Naive B cell (primary cell): ENCODE measurements around the gene CCNA2. TPM values are rescaled to one million over a fixed set of nuclear protein-coding genes. Genes with fewer than 3 reads are reported as not detected.

ENCODE experiments used
- ATAC-seq, 2 donors: fragments of 150-1000 bp; cut with Tn5 transposase; 2 replicates each; pipeline ENCODE4 v1.10.0; 2021; ENCODE audit warnings: low read depth in 2 of 2, mild to moderate bottlenecking in 2 of 2, moderate library complexity in 2 of 2
- DNase-seq: peaks from one replicate; pipeline ENCODE4 v3.0.0; 2022
- H3K27ac Mint-ChIP-seq, 6 donors: one replicate each; pipeline ENCODE4 v1.8.0; 2020 to 2022; ENCODE audit warnings: mild to moderate bottlenecking in 6 of 6, mixed read lengths in 6 of 6, moderate library complexity in 5 of 6, inconsistent platforms in 2 of 6
- H3K27me3 Mint-ChIP-seq, 3 donors: one replicate each; pipeline ENCODE4 v1.8.0; 2021 to 2022; ENCODE audit warnings: mixed read lengths in 3 of 3, mild to moderate bottlenecking in 1 of 3
- H3K36me3 Mint-ChIP-seq, 2 donors: one replicate each; pipeline ENCODE4 v1.8.0; 2020 to 2022; ENCODE audit warnings: mixed read lengths in 2 of 2, inconsistent platforms in 1 of 2, mild to moderate bottlenecking in 1 of 2
- H3K4me1 Mint-ChIP-seq, 3 donors: one replicate each; pipeline ENCODE4 v1.8.0; 2020 to 2022; ENCODE audit warnings: mixed read lengths in 3 of 3, inconsistent platforms in 1 of 3, mild to moderate bottlenecking in 1 of 3, moderate library complexity in 1 of 3
- H3K4me3 Mint-ChIP-seq, 8 donors: one replicate each; pipeline ENCODE4 v1.8.0; 2020 to 2022; ENCODE audit warnings: mild to moderate bottlenecking in 8 of 8, mixed read lengths in 8 of 8, moderate library complexity in 8 of 8, inconsistent platforms in 2 of 8
- H3K9me3 Mint-ChIP-seq, 7 donors: one replicate each; pipeline ENCODE4 v1.8.0; 2020 to 2022; ENCODE audit warnings: mixed read lengths in 7 of 7, mild to moderate bottlenecking in 5 of 7, inconsistent platforms in 2 of 7, moderate library complexity in 1 of 7
- polyA plus RNA-seq, 6 donors: library from polyadenylated mRNA; unstranded; fragments of 300-500 nt; fragmentation: Illumina TruSeq; gene quantifications; one replicate each; pipeline ENCODE4 v1.2.3, GENCODE V29; 2021; ENCODE audit warnings: low read depth in 6 of 6

Gene CCNA2
- polyA plus RNA-seq, 6 donors from 2014 or later, result 0.08 to 0.31 (median 0.13) TPM; not detected in 3

DNA sequence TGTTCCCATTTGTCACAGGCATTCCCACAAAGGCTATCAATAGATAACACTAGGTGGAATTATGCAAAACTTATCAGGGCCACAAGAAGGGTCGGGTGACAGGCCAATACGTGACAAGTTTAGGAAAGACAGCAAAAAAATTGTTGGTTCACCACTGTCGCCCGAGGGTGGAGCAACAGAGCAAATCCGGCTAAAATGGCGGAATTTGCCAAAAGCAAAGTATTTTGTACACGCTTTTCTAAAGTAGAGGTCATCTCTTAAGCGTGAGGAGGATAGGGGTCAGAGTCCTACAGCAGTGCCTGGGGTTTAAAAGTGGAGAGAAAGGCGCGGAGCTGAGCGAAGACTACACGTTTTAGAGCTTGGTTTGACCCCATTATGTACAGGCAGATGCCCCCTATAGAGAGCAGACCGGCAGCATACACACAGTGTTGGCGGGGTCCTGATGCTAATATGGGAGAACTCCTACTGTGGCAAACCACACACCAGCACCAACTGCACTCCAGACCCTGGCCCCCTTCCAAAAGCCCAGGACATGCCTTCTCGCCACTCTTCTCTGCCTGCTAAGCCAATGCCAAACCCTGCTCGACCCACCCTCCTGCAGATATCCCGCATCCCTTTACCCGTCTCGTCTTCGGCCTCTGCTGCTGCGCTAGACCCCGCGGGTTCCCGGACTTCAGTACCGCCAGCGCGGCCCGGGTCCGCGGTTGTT is 733 bp downstream of the CCNA2 start:
- Mint-ChIP-seq H3K4me1 (peaks cover 13 to 18% (median 13%) of the 10 kb centered on the region in 3 donors), H3K27ac (peak overlapping the region in 2 of 6 donors; percentile 83 to 96), H3K27me3 (no peaks in the 10 kb centered on the region), H3K36me3 (peaks cover 0 to 4% of the 10 kb centered on the region in 2 donors), H3K4me3 (peak overlapping the region; percentile 83 to 100 (median 94)), H3K9me3 (no peaks in the 10 kb centered on the region)
- no peak for DNase-seq
- ATAC-seq, result no peak

DNA sequence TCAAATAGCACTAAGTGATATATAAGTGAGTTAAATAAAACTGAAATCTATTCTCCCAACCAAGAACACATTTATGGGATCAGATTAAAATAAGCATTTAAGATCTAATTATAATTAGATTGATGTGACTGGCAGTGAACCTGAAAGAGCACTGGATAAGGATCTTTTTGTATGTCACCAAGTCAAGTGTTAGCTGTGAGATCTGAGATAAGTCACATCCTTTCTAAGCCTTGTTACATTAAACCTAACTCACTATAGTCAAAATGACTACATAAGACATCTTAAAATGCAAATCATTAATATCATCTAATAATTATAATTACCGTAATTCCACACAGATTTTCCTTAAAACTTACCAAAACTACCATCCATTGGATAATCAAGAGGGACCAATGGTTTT is 1.6 kb downstream of the CCNA2 start:
- H3K36me3 Mint-ChIP-seq, result peaks cover 0 to 4% of the 10 kb centered on the region in 2 donors
- no peak for ATAC-seq
- peaks cover 13 to 18% (median 13%) of the 10 kb centered on the region in 3 donors for H3K4me1 Mint-ChIP-seq
- peak overlapping the region in 3 of 8 donors; percentile 83 to 100 (median 86) for H3K4me3 Mint-ChIP-seq
- H3K9me3 Mint-ChIP-seq, result no peaks in the 10 kb centered on the region
- no peak overlapping the region for H3K27ac Mint-ChIP-seq
- H3K27me3 Mint-ChIP-seq, result no peaks in the 10 kb centered on the region
- no peak for DNase-seq

DNA sequence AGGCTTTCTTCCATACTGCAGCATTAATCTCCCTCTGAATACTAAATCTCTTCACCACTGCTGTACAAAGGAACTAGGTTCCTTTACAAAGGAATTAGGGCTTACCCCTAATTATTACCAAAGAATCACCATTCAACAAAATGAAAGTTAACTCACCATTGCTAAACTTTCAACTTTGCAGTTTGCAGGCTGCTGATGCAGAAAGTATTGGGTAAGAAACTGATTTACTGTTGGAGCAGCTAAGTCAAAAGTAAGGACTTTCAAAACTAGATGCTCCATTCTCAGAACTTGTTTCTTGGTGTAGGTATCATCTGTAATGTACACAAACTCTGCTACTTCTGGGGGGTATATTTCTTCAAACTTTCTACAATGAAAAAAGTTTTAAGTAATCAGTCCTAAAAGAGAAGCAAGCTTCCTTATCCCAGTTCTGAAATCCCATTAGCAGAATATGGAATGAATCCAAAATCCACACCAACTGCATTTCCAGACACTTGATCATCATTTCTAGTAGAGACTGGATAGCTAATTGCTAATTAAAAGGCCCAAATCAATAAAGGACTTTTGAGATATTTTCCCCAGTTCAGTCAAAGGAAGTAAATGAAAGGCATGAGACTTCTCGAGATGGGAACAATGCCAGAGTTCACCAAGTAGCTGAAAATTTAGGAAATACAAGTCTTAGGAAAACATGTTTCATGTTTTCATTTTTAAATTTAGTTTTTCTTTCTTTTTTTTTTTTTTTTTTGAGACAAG is 4.3 kb downstream of the CCNA2 start:
- H3K36me3 Mint-ChIP-seq, result peaks cover 0 to 4% of the 10 kb centered on the region in 2 donors
- ATAC-seq (no peak), DNase-seq (no peak)
- H3K9me3 Mint-ChIP-seq, result no peaks in the 10 kb centered on the region
- peak overlapping the region in 1 of 8 donors; percentile 16 for H3K4me3 Mint-ChIP-seq
- H3K4me1 Mint-ChIP-seq, result peaks cover 13 to 18% (median 13%) of the 10 kb centered on the region in 3 donors
- H3K27me3 Mint-ChIP-seq, result no peaks in the 10 kb centered on the region
- peak overlapping the region in 1 of 6 donors; percentile 14 for H3K27ac Mint-ChIP-seq

DNA sequence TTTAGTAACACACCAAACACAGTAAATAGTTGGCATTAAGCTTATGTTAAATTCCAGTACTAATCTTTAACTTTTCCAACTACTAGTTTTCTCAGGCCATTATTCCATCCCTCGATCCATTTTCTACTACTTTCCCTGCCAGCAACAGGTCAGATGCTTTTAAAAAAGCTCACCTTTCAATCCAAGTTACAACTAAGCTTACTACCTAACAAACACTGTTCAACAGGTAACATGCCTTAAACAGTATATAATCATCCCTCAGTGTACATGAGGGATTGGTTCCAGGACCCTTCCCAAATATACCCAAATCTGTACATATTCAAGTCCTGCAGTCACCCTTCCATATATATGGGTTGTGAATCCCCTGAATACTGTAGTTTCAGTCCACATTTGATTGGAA is 5.5 kb downstream of the CCNA2 start:
- Mint-ChIP-seq H3K27me3 (no peaks in the 10 kb centered on the region), H3K36me3 (peaks cover 0 to 4% of the 10 kb centered on the region in 2 donors), H3K27ac (peak overlapping the region in 1 of 6 donors; percentile 67), H3K9me3 (no peaks in the 10 kb centered on the region), H3K4me3 (no peak overlapping the region), H3K4me1 (peaks cover 6 to 11% (median 7%) of the 10 kb centered on the region in 3 donors)
- no peak for ATAC-seq
- no peak for DNase-seq

DNA sequence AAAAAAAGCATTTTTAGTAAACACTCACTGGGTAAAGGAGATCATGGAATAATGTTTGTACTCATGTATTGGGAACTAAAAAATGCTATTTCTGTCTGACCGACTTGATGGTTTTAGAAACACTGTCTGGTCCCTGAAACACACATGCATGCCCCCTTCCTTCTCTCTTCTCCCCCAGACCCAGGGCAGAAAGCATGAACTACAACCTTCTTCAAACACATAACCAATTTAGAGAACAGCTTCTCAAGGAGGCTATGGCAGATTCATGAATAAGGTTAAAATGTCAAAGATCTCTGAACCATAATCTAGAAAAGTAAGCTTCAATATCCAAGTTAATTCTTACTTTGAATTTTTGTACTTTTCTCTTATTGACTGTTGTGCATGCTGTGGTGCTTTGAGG is 6.0 kb downstream of the CCNA2 start:
- Mint-ChIP-seq H3K27me3 (no peaks in the 10 kb centered on the region), H3K9me3 (no peaks in the 10 kb centered on the region), H3K27ac (peak overlapping the region in 2 of 6 donors; percentile 25 to 38), H3K4me1 (peaks cover 1 to 6% (median 2%) of the 10 kb centered on the region in 3 donors), H3K36me3 (peaks cover 0 to 4% of the 10 kb centered on the region in 2 donors), H3K4me3 (no peak overlapping the region)
- ATAC-seq, result no peak
- no peak for DNase-seq

DNA sequence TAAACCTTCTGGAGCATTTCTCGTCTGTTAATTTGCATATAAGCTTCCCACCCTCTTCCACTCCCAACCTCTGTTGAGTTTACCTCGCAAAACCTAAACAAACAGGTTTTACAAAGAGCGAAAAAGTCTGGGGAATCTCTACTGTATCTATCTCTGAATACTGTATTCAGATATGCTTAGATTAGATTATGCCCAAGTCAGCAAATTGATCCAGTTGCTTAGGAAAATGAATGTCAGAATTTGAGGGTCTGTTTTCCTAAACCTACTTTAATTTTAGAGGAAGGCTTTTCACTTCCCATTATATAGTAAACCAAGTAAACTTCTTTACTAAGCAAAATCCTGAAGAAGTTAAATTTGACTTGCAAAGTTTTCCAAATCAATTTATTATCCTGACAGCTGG is 6.7 kb downstream of the CCNA2 start:
- H3K4me1 Mint-ChIP-seq, result peaks cover 0 to 4% (median 0%) of the 10 kb centered on the region in 3 donors
- H3K4me3 Mint-ChIP-seq, result no peak overlapping the region
- no peaks in the 10 kb centered on the region for H3K9me3 Mint-ChIP-seq
- no peak for ATAC-seq
- no peaks in the 10 kb centered on the region for H3K27me3 Mint-ChIP-seq
- H3K27ac Mint-ChIP-seq, result no peak overlapping the region
- H3K36me3 Mint-ChIP-seq, result peaks cover 0 to 4% of the 10 kb centered on the region in 2 donors
- DNase-seq, result no peak

DNA sequence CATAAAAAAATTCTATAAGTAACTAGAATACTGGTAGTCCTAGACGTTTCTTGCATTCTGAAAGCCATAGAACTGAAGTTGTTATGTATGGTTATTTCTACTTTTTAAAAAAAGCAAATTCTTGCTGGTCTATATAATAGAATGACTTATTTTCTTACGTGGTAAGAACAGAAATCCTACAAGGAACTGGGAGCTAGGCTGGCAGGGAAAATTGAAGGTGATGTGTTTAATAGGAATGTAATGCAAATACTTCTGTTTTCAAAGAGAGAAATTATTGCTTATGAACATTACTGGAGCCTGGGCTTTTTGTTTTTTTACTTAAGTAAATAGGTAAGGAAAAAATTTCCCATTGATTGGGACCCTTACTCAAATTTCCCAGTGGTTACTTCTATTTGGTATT is 8.9 kb downstream of the CCNA2 start:
- Mint-ChIP-seq H3K4me3 (no peak overlapping the region), H3K9me3 (no peaks in the 10 kb centered on the region), H3K27me3 (no peaks in the 10 kb centered on the region), H3K36me3 (peaks cover 0 to 4% of the 10 kb centered on the region in 2 donors), H3K4me1 (peaks cover 0 to 4% (median 0%) of the 10 kb centered on the region in 3 donors), H3K27ac (no peak overlapping the region)
- no peak for DNase-seq
- no peak for ATAC-seq

DNA sequence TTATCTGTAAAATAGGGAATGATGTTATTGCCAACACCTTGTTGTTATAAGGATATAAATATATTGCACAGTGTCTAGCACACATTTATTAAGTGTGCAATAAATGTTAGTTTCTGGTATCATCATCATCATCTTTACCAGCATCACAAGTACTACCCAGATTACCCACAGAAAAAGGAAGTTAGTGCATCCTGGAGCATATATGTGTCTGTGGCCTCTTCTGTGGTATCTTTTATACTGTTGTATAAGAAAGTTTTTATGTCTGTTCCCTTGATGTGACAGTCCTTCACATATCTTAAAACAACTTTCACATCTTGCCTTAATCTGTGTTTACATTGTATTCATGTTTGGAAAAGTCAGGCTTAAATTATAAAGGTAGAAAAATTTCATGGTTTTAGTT is 12.6 kb downstream of the CCNA2 start:
- DNase-seq, result no peak
- peaks cover 0 to 4% (median 0%) of the 10 kb centered on the region in 3 donors for H3K4me1 Mint-ChIP-seq
- H3K36me3 Mint-ChIP-seq, result peaks cover 8 to 12% of the 10 kb centered on the region in 2 donors
- no peak overlapping the region for H3K4me3 Mint-ChIP-seq
- ATAC-seq, result no peak
- no peaks in the 10 kb centered on the region for H3K27me3 Mint-ChIP-seq
- H3K9me3 Mint-ChIP-seq, result no peaks in the 10 kb centered on the region
- no peak overlapping the region for H3K27ac Mint-ChIP-seq

DNA sequence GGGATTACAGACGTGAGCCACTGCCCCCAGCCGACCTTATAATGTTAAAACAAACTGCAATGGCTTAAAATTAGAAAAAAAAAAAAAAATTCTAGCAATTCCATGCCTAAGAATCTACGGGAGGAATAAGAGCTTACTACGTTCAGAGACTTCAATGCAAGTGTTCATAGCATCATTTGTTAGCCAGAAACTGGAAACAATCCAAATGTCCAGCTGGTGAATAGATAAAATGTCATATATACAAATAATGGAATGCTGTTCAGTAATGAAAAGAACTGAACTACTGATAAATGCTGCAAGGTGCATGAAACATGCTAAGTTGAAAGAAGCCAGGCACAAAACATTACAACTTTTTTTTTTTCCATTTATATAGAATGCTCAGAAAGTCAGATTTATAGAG is 17.3 kb downstream of the CCNA2 start:
- Mint-ChIP-seq H3K27me3 (no peaks in the 10 kb centered on the region), H3K4me3 (no peak overlapping the region), H3K27ac (peak overlapping the region in 1 of 6 donors; percentile 81), H3K9me3 (no peaks in the 10 kb centered on the region), H3K36me3 (peaks cover 12 to 20% of the 10 kb centered on the region in 2 donors), H3K4me1 (peaks cover 9 to 15% (median 10%) of the 10 kb centered on the region in 3 donors)
- no peak for DNase-seq
- no peak for ATAC-seq

DNA sequence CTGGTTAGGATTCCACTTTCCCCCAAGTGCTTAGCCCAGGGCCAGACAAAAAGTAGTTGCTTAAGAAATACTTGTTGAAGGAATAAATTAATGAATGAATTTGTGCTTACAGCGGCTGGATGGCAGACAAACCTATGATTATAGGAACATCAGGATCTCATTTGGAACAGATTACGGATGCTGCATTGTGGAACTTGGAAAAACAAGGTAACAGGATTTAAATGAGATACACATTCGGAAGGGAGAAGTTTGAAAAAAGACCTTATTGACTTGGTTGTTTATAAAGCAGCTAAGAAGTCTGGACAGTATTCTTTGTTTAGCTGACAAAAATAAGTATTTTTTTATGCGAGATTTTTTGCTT is 22.0 kb downstream of the CCNA2 start:
- no peak for ATAC-seq
- H3K27ac Mint-ChIP-seq, result peak overlapping the region; percentile 96 to 99 (median 98)
- H3K4me1 Mint-ChIP-seq, result peaks cover 14 to 34% (median 16%) of the 10 kb centered on the region in 3 donors
- no peaks in the 10 kb centered on the region for H3K9me3 Mint-ChIP-seq
- no peak for DNase-seq
- peaks cover 5 to 12% of the 10 kb centered on the region in 2 donors for H3K36me3 Mint-ChIP-seq
- peak overlapping the region; percentile 82 to 98 (median 93) for H3K4me3 Mint-ChIP-seq
- no peaks in the 10 kb centered on the region for H3K27me3 Mint-ChIP-seq

DNA sequence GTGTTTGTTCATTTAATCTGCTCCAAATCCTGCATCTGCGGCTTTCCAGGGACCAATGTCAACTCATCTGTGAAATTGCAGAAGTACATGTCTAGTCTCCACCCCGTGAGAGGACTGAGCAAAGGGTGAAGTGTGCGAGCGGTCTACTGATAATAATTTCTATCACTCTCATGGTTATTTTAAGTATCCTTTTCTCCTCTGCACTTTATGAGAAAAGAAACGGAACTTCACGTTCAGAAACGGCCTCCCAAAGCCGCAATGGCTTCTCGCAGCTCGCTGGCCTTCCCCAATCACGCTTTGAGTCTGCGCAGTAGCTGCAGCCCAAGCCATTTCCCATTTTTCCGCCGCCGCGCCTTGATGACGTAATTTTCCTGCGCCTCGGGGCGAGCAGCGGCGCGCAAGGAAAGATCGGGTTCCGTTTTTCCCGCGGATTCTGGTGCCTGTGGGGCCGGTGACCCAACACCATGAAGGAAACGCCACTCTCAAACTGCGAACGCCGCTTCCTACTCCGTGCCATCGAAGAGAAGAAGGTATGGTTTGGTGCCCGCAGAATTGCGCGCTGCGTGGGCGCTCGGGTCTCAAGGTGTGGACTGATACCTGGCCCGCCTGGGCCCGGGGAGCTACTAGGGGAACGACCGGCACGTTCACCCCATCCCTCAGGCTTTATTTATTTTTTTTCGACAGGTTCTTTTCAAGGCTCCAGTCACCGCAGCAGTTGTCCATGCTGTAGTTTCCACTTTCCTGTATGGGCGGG is 22.5 kb downstream of the CCNA2 start, which contains the start of gene EXOSC9:
Gene EXOSC9 (plus strand): TSS at position 363 of the 754 bp plus-strand sequence. CDS start 102 bp downstream, at position 465.
- H3K27me3 Mint-ChIP-seq, result no peaks in the 10 kb centered on the region
- peak; percentile 91 for DNase-seq
- H3K36me3 Mint-ChIP-seq, result peaks cover 0 to 12% of the 10 kb centered on the region in 2 donors
- no peaks in the 10 kb centered on the region for H3K9me3 Mint-ChIP-seq
- peak within 1 kb of the TSS; percentile 82 to 98 (median 93) for H3K4me3 Mint-ChIP-seq
- peaks cover 14 to 34% (median 16%) of the 10 kb centered on the region in 3 donors for H3K4me1 Mint-ChIP-seq
- H3K27ac Mint-ChIP-seq, result peak within 1 kb of the TSS; percentile 96 to 99 (median 98)
- ATAC-seq, result peak; percentile 79 to 82

DNA sequence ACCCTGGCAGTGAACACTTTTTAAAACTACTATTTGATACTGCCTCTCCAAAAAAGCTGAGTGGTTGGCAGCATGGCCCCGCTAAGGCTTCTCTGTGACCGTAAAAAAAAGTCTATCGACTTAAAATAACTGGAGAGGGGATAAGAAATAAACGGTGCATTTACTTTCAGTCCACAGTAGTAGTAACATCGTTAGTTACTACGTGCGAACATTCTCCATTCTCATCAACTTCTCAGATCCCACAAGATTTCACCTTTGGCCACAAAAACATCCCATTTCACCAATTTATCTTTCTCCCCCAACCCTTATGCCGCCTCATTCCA is 23.1 kb downstream of the CCNA2 start:
- no peaks in the 10 kb centered on the region for H3K9me3 Mint-ChIP-seq
- H3K36me3 Mint-ChIP-seq, result peaks cover 0 to 11% of the 10 kb centered on the region in 2 donors

DNA sequence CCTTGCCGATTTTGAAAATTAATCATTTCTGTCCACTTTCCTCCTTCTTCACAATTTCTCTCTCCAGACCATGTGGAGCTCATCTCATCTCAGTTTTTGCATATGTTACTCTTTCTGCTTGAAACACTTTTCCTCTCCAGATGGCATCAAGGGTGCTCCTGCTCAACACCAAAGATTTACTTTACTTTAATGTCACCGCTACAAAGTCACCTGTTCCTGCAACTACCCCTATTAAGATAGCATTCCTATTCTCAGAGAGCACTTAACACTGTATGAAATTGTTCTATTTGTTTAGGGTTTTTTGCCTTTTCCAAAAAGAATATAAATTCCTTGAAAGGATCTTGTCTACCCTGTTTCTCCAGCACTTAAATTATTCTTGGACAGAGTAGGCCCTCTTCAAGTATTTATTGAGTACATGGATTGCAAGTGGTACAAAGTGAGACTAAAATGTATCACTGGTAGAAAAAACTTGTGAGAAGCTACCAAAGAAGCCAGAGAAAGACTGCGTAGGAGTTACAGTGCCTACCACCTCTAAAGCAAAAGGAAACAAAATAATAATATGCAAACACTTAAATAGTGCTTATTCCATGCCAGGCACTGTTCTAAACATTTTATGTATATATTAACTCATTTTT is 23.7 kb downstream of the CCNA2 start:
- DNase-seq (no peak), ATAC-seq (no peak)
- peaks cover 0 to 11% (median 6%) of the 10 kb centered on the region in 3 donors for H3K27me3 Mint-ChIP-seq
- H3K4me3 Mint-ChIP-seq, result peak overlapping the region; percentile 82 to 98 (median 93)
- peaks cover 14 to 34% (median 16%) of the 10 kb centered on the region in 3 donors for H3K4me1 Mint-ChIP-seq
- H3K36me3 Mint-ChIP-seq, result peaks cover 0 to 5% of the 10 kb centered on the region in 2 donors
- H3K27ac Mint-ChIP-seq, result peak overlapping the region in 4 of 6 donors; percentile 25 to 98 (median 80)
- no peaks in the 10 kb centered on the region for H3K9me3 Mint-ChIP-seq

More for the DNA sequence above, 23.1 kb downstream of the CCNA2 start:
- Mint-ChIP-seq H3K4me3 (peak overlapping the region; percentile 82 to 98 (median 93)), H3K27ac (peak overlapping the region; percentile 96 to 99 (median 98)), H3K4me1 (peaks cover 14 to 34% (median 16%) of the 10 kb centered on the region in 3 donors), H3K27me3 (peaks cover 0 to 5% (median 0%) of the 10 kb centered on the region in 3 donors)
- ATAC-seq, result peak; percentile 20 to 32
- DNase-seq, result no peak
